Measurements from ENCODE around the gene RAD51B.

The RAD51B gene

GRCh38 chr14:68459480-68460136 lies 640.0 kb downstream of the RAD51B start:
- DNase-seq (ENCODE audit: low read depth, low spot score): no peak
- H3K4me3 ChIP-seq (ENCODE audit: low read length): no peak overlapping the region

- DNase-seq (ENCODE audit: low read depth, low spot score): no peak
- H3K4me3 ChIP-seq (ENCODE audit: low read length): no peak overlapping the region
Measured at GRCh38 chr14:68460541-68460940, 641.0 kb downstream of the RAD51B start.

- no peak overlapping the region for H3K4me3 ChIP-seq (ENCODE audit: low read length)
- no peak for DNase-seq (ENCODE audit: low read depth, low spot score)
Measured at GRCh38 chr14:68461086-68461485, 641.5 kb downstream of the RAD51B start.

- DNase-seq (ENCODE audit: low read depth, low spot score): no peak
Measured at GRCh38 chr14:68462683-68463082, 643.1 kb downstream of the RAD51B start.

GRCh38 chr14:68463299-68463698 lies 643.7 kb downstream of the RAD51B start:
- no peak for DNase-seq (ENCODE audit: low read depth, low spot score)
- H3K4me3 ChIP-seq (ENCODE audit: low read length): no peak overlapping the region

More at GRCh38 chr14:68462683-68463082, 643.1 kb downstream of the RAD51B start:
- no peak overlapping the region for H3K4me3 ChIP-seq (ENCODE audit: low read length)

- H3K4me3 ChIP-seq (ENCODE audit: low read length): no peak overlapping the region
- no peak for DNase-seq (ENCODE audit: low read depth, low spot score)
Measured at GRCh38 chr14:68463705-68464374, 644.3 kb downstream of the RAD51B start.

GRCh38 chr14:68464711-68465110 lies 645.1 kb downstream of the RAD51B start:
- no peak overlapping the region for H3K4me3 ChIP-seq (ENCODE audit: low read length)
- DNase-seq (ENCODE audit: low read depth, low spot score): no peak

GRCh38 chr14:68466491-68466977 lies 647.0 kb downstream of the RAD51B start:
- H3K4me3 ChIP-seq (ENCODE audit: low read length): no peak overlapping the region
- no peak for DNase-seq (ENCODE audit: low read depth, low spot score)

GRCh38 chr14:68467425-68467824 lies 647.8 kb downstream of the RAD51B start:
- no peak for DNase-seq (ENCODE audit: low read depth, low spot score)
- H3K4me3 ChIP-seq (ENCODE audit: low read length): no peak overlapping the region

GRCh38 chr14:68468437-68469207 lies 649.0 kb downstream of the RAD51B start:
- DNase-seq (ENCODE audit: low read depth, low spot score): no peak
- H3K4me3 ChIP-seq (ENCODE audit: low read length): no peak overlapping the region

GRCh38 chr14:68469208-68469713 lies 649.7 kb downstream of the RAD51B start:
- no peak for DNase-seq (ENCODE audit: low read depth, low spot score)
- no peak overlapping the region for H3K4me3 ChIP-seq (ENCODE audit: low read length)

GRCh38 chr14:68470361-68470760 lies 650.8 kb downstream of the RAD51B start:
- no peak overlapping the region for H3K4me3 ChIP-seq (ENCODE audit: low read length)
- no peak for DNase-seq (ENCODE audit: low read depth, low spot score)

- H3K4me3 ChIP-seq (ENCODE audit: low read length): no peak overlapping the region
Measured at GRCh38 chr14:68471029-68471963, 651.7 kb downstream of the RAD51B start.

GRCh38 chr14:68471964-68472508 lies 652.5 kb downstream of the RAD51B start:
- DNase-seq (ENCODE audit: low read depth, low spot score): no peak
- H3K4me3 ChIP-seq (ENCODE audit: low read length): no peak overlapping the region

More at GRCh38 chr14:68471029-68471963, 651.7 kb downstream of the RAD51B start:
- DNase-seq (ENCODE audit: low read depth, low spot score): no peak

- no peak for DNase-seq (ENCODE audit: low read depth, low spot score)
- no peak overlapping the region for H3K4me3 ChIP-seq (ENCODE audit: low read length)
Measured at GRCh38 chr14:68473069-68473468, 653.5 kb downstream of the RAD51B start.

- DNase-seq (ENCODE audit: low read depth, low spot score): peak; percentile 55
- H3K4me3 ChIP-seq (ENCODE audit: low read length): no peak overlapping the region
Measured at GRCh38 chr14:68473794-68474193, 654.2 kb downstream of the RAD51B start.

- no peak for DNase-seq (ENCODE audit: low read depth, low spot score)
- H3K4me3 ChIP-seq (ENCODE audit: low read length): no peak overlapping the region
Measured at GRCh38 chr14:68474741-68475140, 655.2 kb downstream of the RAD51B start.

- no peak overlapping the region for H3K4me3 ChIP-seq (ENCODE audit: low read length)
- DNase-seq (ENCODE audit: low read depth, low spot score): no peak
Measured at GRCh38 chr14:68475802-68476201, 656.2 kb downstream of the RAD51B start.

All from Jurkat, Clone E6-1 (cell line).